ENCODE measurements around the gene SORL1.

SORL1 gene

GRCh38 chr11:121667836-121668235 lies 215.7 kb downstream of the SORL1 start:
- no peak for DNase-seq

GRCh38 chr11:121669422-121669821 lies 217.3 kb downstream of the SORL1 start:
- DNase-seq: no peak

DNA sequence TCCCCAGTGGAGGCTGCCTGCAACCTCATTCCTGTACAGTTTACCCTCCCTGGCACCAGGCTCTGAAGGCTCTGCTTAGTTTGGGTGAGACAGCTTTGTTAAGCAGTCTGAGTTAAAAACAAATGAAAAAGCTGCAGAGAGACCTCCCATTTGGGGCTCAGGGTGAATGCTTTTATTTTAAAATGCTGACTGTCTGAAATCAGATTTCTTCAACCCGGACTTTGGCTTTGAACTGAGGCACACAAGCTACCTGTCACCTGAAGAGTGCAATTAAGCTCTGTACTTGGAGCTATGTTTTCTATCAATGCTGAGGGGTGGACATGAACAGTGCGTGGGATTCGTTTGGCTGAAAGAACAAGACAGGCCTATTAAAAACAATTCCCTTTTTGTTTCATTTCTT lies 218.2 kb downstream of the SORL1 start:
- DNase-seq: no peak

- no peak for DNase-seq
Measured at GRCh38 chr11:121670805-121671282, 218.7 kb downstream of the SORL1 start.

DNA sequence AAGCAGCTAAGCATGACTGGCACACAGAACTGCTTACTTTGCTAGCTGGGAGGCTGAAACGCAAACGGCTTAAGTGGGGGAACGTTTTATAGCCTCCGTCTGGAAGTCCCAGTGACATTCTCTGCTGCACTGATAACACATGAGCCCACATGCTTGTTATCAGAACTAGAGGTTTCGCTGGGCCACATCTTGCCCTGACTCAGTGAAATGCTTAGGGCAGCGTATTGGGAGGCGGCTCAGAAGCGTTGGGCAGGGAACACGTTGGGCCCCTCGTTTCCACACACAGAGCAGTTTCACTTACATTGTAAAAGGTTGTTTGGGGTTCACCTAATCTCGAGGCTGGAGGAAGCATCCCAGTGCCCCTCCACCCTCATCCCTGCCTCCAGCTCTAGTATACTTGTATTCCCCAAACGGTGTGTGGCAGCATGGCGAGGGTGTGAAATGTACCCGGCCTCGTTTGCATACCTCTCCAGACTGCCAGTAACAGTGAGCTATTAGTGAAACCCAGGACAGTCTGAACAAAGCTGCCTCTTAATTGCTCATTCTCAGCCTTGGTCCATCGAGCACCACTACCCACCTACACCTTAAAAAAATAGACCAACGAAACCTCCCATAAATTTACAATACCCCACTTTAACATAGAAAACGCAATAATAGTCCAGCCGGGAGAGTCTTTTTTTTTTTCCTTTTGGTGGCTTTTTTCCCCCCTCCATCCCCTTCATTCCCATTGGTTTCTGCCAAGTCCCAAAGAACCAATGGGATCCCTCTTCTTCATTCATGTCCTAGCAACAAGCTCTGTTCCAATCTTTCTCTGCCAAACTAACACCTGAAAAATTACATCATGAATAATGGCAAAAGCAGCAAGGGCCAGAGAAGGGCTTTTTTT lies 219.4 kb downstream of the SORL1 start:
- no peak for DNase-seq

DNA sequence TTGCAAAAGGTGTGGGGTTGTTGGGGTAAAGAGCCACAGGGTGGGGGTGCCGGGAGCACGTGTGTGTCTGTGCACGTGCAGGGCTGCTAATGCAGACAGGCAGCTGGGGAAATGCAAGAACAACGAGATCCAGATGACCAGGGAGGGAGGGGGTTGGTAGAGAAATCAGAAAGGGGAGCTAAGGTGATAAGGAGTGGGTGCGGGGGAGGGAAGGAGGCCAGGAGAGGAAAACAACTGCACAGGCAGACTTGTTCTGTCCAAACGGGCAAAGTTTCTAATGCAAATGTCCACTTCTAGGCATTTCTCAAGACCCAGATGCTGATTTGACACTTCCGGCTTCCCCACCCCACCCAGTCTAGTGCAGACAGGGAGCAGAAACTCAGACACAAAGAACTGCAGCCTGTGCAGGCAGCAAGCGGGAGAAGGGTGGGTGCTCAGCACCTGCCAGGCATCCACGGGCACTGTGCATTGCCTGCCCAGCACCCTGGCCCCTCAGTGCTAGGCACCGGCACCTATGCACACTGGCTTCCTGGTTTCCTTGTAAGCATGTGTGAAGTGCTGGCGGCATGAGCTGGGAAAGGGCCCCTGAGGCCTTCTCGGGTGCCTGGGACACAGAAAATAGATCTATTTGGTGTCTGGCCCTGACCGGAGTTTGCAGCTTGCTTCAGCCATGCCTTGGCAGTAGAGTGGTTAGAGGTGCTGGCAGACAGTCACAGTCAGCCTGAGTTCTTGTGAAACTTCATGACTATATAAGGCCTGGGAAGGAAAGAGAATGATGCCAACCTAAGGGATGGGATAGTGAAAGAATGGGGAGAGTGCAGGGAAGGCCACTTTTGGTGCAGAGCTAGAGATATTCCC lies 220.7 kb downstream of the SORL1 start:
- no peak for DNase-seq

GRCh38 chr11:121681550-121682268 lies 229.6 kb downstream of the SORL1 start:
- no peak for DNase-seq
